ENCODE results near the gene PPFIA1.

The PPFIA1 gene

GRCh38 chr11:70229737-70230136 lies 40.8 kb upstream of the PPFIA1 start:
- Histone ChIP-seq H3K4me1 (ENCODE audit: control insufficient read depth in 1 of 2, insufficient read depth in 1 of 2, low read depth in 1 of 2, low read length in 1 of 2) (peaks cover 26 to 32% of the 10 kb centered on the region in 2 experiments), H3K9me3 (no peaks in the 10 kb centered on the region), H3K27me3 (peaks cover 8% of the 10 kb centered on the region), H3K36me3 (no peaks in the 10 kb centered on the region), H3K4me3 (ENCODE audit: low read depth in 1 of 2, low read length in 1 of 2) (no peak overlapping the region), H3K27ac (no peak overlapping the region)
- TF ChIP-seq CTCF (IDR thresholded peaks at IDR 0.05): no peak

GRCh38 chr11:70230151-70230839 lies 40.2 kb upstream of the PPFIA1 start:
- no peaks in the 10 kb centered on the region for H3K36me3 ChIP-seq
- peaks cover 8% of the 10 kb centered on the region for H3K27me3 ChIP-seq
- TF ChIP-seq CTCF (IDR thresholded peaks at IDR 0.05): no peak
- no peak overlapping the region for H3K27ac ChIP-seq
- H3K4me3 ChIP-seq (ENCODE audit: low read depth in 1 of 2, low read length in 1 of 2): no peak overlapping the region
- no peaks in the 10 kb centered on the region for H3K9me3 ChIP-seq
- H3K4me1 ChIP-seq (ENCODE audit: control insufficient read depth in 1 of 2, insufficient read depth in 1 of 2, low read depth in 1 of 2, low read length in 1 of 2): peaks cover 26 to 32% of the 10 kb centered on the region in 2 experiments

GRCh38 chr11:70230840-70231710 lies 39.4 kb upstream of the PPFIA1 start:
- TF ChIP-seq CTCF (IDR thresholded peaks at IDR 0.05): no peak
- Histone ChIP-seq H3K27ac (no peak overlapping the region), H3K4me1 (ENCODE audit: control insufficient read depth in 1 of 2, insufficient read depth in 1 of 2, low read depth in 1 of 2, low read length in 1 of 2) (peaks cover 26 to 32% of the 10 kb centered on the region in 2 experiments), H3K36me3 (no peaks in the 10 kb centered on the region), H3K4me3 (ENCODE audit: low read depth in 1 of 2, low read length in 1 of 2) (no peak overlapping the region), H3K9me3 (no peaks in the 10 kb centered on the region), H3K27me3 (peaks cover 8% of the 10 kb centered on the region)

GRCh38 chr11:70233034-70233433 lies 37.5 kb upstream of the PPFIA1 start:
- Histone ChIP-seq H3K36me3 (no peaks in the 10 kb centered on the region), H3K4me3 (ENCODE audit: low read depth in 1 of 2, low read length in 1 of 2) (no peak overlapping the region), H3K27ac (peak overlapping the region; percentile 50), H3K4me1 (ENCODE audit: control insufficient read depth in 1 of 2, insufficient read depth in 1 of 2, low read depth in 1 of 2, low read length in 1 of 2) (peaks cover 10 to 16% of the 10 kb centered on the region in 2 experiments), H3K9me3 (no peaks in the 10 kb centered on the region), H3K27me3 (peaks cover 8% of the 10 kb centered on the region)
- no peak for TF ChIP-seq CTCF (IDR thresholded peaks at IDR 0.05)

- Histone ChIP-seq H3K4me1 (ENCODE audit: control insufficient read depth in 1 of 2, insufficient read depth in 1 of 2, low read depth in 1 of 2, low read length in 1 of 2) (peaks cover 5 to 11% of the 10 kb centered on the region in 2 experiments), H3K9me3 (no peaks in the 10 kb centered on the region), H3K36me3 (no peaks in the 10 kb centered on the region), H3K27ac (peak overlapping the region; percentile 50), H3K27me3 (peaks cover 8% of the 10 kb centered on the region), H3K4me3 (ENCODE audit: low read depth in 1 of 2, low read length in 1 of 2) (no peak overlapping the region)
- TF ChIP-seq CTCF (IDR thresholded peaks at IDR 0.05): no peak
Observed at GRCh38 chr11:70233511-70233934, 37.0 kb upstream of the PPFIA1 start.
